GM18498 (cell line): Measurements from ENCODE around the gene MPP1.
"Not testable (repeated sequence)": the region's sequence is repeated elsewhere in the genome, so short reads cannot be mapped to it uniquely, and the experiment has no call there.

ENCODE experiments used
- ATAC-seq: cut with Tn5 transposase; IDR thresholded peaks from one replicate; pipeline ENCODE4 v1.9.1; 2021; ENCODE audit warnings: mild to moderate bottlenecking, moderate library complexity; ENCODE audit not compliant: unreplicated experiment

The MPP1 gene

DNA sequence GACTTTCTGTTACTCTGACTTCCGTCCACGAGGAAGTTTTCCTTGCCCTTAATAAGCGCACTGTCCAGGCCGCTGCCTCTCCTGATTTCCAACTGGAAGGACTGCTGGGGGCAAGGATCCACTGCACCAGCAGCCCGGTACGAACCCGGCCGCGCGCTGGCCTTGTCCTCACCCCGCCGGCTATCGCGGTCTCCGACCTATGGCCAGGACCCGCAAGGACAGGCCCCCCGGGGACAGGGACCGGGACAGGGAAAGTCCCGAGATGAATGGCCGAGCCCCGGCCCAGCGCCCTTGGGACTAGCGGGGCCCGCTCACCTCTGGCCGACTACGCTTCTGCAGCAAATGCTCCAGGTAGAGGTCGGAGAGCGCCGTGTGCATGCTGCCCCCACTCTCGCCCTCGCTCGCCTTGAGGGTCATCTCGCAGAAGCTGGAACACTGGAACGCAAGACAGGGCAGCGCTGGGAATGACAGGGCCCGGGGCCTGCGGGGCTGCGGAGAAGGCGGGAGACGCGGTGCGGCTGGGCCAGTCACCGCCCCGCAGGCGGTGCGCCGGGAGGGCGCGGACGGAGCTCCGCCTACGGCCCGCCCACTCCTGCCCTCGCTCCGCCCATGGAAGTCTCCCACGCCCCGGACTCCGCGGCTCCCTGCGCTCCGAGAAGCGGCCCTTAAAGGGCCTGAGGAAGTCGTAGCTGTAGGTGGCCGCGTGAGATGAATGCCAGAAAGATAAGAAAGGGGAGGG is at the start of gene MPP1:
Gene MPP1 (minus strand): TSS at position 529 of the 739 bp plus-strand sequence. CDS start 112 bp downstream, at position 417.
- peak; percentile 99 for ATAC-seq

DNA sequence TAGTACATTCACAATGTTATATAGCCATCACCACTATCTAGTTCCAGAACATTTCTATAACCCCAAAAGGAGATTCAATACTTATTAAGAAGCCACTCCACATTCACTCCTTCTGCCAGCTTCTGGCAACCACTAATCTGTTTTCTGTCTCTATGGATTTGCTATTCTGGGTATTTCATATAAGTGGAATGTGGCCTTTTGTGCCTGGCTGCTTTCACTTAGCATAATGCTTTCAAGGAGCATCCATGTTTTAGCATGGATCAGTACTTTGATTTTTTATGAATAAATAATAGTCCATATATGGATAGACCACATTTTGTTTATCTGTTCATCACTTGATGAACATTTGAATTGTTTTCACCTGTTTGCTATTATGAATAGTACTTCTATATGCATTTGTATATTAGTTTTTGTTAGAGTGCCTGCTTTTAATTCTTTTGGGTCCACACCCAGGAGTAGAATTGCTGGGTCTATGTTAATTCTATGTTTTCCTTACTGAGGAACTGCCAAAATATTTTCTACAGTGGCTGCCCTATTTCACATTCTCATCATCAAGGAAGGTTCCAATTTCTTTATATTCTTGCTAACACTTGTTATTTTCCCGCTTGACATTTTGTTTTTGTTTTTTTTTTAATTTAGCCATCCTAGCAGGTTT is 45.8 kb upstream of the MPP1 start:
- no peak for ATAC-seq

GRCh38 chrX:154840856-154841255 is 35.6 kb upstream of the MPP1 start:
- no peak for ATAC-seq

DNA sequence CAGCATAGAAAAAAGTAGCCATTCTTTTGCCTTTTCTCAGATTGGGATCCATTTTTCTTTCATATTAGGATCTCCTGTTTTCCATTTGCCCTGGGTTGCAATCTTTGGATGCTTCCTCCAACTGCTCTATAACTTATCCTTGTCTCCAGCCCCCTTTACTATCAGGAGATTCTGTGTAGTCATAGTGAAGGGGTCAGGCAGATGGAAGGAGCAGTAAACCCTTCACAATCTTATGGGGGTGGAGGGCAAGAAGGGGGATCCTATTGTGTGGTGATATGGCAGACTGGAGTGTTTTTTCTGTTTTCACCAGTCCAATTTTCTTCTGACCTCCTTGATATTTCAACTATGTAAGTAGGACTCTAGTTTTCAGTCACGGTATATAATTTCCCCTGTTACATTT is 30.9 kb upstream of the MPP1 start:
- ATAC-seq: no peak

DNA sequence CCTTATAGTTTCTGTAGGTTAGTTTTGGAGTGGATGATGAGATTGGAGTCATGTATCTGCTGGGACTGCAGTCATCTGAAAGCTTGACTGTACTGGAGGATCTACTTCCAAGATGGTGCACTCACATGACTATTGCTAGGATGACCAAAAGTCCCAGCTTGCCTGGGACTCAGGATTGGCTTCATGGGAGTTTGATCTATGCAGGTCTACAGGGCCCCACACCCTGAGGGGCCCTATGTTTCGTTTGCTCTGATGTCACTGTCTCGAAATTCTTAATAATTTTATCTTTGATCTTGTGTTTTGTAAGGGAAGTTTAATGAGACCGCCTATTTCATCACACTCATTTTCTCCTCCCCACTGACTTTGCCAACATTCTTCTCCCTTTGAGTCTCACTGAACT is 29.3 kb upstream of the MPP1 start, which contains the start of gene SMIM9:
Gene SMIM9 (minus strand): TSS at position 101 of the 400 bp plus-strand sequence. CDS start 3,806 bp downstream, outside the sequence.
- ATAC-seq: no peak

DNA sequence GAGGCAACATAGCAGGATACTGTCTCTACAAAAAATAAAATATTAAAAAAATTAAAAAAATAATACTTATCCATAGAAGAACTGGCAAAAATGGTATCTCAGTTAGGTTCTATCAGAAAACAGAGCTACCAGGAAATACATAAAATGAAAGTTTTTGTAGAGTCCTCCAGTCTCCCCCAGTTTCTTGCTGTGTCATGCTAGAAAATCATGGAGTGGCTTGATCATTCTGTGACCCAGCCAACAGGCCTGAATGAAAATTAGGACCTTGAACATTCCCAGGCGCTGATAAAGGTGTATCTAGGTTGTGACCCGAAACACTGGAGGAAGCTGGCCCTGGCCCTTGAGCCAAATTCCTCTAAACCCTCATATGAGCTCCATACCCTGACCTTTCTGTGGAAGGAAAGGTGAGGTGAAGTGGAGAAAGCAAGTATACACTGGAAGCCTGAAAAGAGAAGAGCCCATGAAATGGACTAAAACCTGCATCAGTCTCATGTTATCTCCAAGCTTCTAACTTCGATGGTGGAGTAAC is 28.5 kb upstream of the MPP1 start:
- no peak for ATAC-seq

DNA sequence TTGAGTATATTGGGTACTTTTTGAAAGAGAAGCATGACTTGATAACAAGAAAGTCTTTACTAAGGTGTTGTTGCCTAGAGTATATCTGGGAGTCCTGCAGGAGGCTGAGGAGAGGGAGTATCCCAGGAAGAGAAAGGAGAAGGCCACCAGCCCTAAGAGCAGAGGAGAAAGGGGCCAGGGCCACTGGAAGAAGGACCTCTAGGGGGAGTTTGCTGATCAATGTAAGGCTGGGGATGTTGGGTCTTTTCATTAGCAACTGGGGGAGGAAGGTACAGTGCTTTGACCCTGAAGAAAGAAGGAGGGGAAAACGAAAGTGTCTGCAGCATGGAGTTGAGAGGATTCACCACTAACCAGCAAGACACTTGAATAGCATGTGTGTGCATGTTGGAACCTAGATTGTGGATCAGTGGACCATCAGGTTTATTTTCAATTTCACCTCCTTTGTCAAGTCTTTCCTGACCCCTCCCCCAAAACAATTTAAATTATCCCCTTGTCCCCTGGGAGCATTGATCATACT is 24.7 kb upstream of the MPP1 start:
- no peak for ATAC-seq

- no peak for ATAC-seq
These were observed 23.8 kb upstream of the MPP1 start for GRCh38 chrX:154829134-154829533.

GRCh38 chrX:154828016-154828408 is 22.7 kb upstream of the MPP1 start:
- peak; percentile 28 for ATAC-seq

DNA sequence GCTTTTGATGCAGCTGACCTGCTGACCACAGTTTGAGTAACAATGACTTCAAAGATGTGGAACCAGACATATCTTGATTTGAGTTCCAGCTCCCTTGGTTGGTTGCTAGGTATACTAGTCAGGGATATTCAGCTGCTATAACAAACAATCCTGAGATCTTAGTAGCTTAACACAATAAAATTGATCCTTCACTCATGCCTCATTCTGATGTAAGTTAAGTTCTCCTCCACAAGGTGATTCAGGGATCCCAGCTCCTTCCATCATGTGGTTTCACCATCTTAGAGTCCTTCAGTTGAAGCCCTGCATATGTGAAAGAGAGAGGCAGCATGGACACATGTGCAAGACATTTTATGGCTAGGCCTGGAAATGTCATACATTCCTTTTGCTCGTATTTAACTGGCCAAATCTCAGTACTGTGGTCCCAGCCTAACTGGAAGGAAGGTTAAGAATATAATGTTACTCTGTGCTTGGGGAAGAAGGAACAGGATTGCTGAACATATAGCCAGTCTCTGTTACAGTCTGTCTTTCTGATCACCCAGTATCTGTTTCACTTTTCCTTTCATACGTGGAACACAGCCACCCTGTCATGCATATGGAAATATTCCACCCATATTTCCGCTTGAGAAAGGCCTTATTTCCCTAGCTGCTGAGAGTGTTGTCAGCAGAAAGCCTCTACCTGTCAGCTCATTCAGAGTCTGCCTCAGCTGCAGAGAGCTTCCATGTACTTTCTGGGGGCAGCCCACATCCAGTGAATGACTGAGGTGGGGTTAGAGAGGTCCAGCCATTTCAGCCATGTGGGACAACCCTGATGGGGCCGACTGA is 22.1 kb upstream of the MPP1 start:
- peak; percentile 96 for ATAC-seq

GRCh38 chrX:154825586-154825985 is 20.3 kb upstream of the MPP1 start:
- ATAC-seq: not testable (repeated sequence)

- no peak for ATAC-seq
These were observed 19.4 kb upstream of the MPP1 start for GRCh38 chrX:154824638-154825037.

DNA sequence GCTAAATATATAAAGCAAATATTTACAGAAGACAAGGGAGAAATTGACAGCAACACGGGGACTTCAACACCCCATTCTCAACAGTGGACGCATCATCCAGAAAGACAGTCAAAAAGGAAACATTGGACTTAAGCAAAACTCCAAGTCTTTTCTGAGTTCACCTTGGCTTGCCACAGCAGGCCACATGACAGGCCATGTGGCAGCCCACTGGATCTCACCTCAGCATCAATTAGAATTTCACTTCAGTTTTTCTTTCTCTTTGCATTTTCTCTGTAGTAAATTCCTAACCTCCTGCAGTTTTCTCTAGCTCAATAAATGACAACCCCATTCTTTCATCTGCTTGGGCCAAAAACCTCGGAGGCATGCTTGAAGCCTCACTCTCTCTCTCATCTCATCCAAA is 16.7 kb upstream of the MPP1 start:
- no peak for ATAC-seq

DNA sequence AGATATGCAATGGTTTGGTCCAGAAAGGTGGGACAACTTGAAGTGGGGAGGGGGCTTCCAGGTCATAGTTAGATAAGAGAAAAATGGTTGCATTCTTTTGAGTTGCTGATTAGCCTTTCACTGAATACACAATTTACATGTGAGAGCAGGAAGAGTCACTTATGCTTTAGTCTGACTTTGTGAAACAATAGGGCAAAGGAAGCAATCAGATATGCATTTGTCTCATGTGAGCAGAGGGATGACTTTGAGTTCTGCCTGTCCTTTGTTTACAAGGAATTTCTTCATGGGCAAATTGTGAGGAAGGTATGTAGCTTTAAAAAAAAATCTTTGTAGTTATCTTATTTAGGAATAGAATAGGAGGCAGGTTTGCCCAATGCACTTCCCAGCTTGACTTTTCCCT is 16.2 kb upstream of the MPP1 start:
- no peak for ATAC-seq

GRCh38 chrX:154819771-154820341 is 14.6 kb upstream of the MPP1 start:
- ATAC-seq: no peak

DNA sequence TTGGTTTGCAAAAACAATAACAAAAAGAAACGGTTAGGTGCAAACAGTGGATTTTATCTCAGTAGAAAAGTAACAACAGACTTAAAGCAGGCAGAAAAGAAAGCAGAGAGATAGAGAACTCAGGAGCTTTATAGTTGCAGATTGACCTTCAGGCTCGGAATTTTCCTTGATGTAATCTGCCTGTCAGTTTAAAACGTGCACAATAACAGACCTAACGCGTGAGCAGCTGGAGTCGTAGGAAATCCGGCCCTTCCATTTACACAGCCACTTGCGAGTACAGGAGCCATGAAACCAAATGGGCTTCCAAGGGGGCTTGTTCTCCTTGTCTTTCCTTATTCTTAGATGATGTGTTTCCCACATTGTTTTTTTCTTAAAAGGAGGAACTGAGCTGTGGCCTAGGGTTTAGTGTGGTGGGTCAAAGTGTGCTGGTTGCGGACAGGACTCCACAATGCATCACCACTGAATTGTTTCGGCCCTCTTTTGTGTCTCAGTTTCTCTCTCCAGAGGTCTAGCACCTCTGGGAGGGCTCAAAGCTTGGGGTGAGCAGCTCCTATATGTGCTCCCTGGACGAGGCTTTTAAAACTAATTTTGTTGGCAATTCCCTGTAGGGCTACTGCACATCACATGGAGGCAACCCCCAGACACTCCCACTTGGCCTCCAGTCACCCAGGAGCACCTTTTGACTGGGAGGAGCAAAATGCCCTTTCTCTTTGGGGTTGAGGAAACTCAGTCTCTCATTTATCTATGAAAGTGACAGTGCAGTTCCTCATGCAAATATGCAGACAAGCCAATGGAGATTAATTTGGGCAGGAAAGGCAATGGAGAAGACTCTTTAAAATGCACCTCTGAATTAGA is 13.9 kb upstream of the MPP1 start:
- ATAC-seq: no peak

- ATAC-seq: not testable (repeated sequence)
These were observed 11.8 kb upstream of the MPP1 start for GRCh38 chrX:154817048-154817618.

GRCh38 chrX:154816326-154816898 is 11.1 kb upstream of the MPP1 start:
- not testable (repeated sequence) for ATAC-seq

DNA sequence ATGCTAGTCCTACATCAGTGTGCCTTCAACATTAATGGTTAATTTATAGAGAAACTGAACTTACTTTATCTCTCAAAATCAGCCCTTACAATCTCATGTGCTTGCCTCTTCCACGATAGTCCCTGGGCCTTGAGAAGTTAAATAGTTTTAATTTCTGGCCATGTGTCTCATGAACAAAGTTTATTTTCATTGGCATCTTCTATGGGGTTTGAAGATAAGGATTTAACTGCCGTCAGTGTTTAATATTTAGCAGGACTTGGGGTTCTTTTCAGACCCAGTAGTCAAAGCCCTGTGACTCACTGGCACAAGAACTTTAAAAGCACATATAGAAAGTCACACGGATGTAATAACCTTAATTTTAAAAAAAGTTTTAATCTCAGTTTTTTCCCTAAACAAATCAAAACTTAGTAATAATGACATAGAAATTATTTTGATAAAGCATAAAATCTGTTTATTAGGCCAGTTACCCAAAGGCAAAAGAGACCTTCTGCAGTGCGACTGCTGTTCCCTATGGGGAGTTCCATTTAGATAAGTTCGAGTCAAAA is 10.1 kb upstream of the MPP1 start:
- no peak for ATAC-seq
